Breast epithelium (tissue), 4 donors: Measurements from ENCODE around the gene SCUBE3. TPM values are rescaled to one million over a fixed set of nuclear protein-coding genes. Genes with fewer than 3 reads are reported as not detected.

Experiments used
- DNase-seq, 2 donors: peaks; one replicate each; pipeline ENCODE4 v3.0.0-alpha.2; 2019; ENCODE audit warnings: low spot score in 2 of 2
- H3K27ac ChIP-seq, 2 donors: fragments of 200-600 bp; sonication (generic) in 1 of 2; one replicate each; pipeline ENCODE4 v1.5.1; 2016 to 2019; ENCODE audit warnings: mild to moderate bottlenecking in 1 of 2
- H3K27me3 ChIP-seq, 2 donors: fragments of 200-600 bp; sonication (generic) in 1 of 2; one replicate each; pipeline versions ENCODE4 v1.5.1 to v1.6.0; 2017 to 2019; ENCODE audit warnings: control low read depth in 1 of 2, mild to moderate bottlenecking in 1 of 2
- H3K36me3 ChIP-seq: fragments of 200-600 bp; one replicate; pipeline ENCODE4 v1.5.1; 2019
- H3K4me1 ChIP-seq, 2 donors: fragments of 200-600 bp; sonication (generic); one replicate each; pipeline ENCODE4 v1.5.1; 2016 to 2019; ENCODE audit warnings: control low read depth in 1 of 2
- H3K4me3 ChIP-seq, 3 donors: fragments of 200-600 bp; sonication (generic); 1 replicate in 2 of 3; 2 replicates in 1 of 3; pipeline ENCODE4 v1.5.1; 2016 to 2019; ENCODE audit warnings: mild to moderate bottlenecking in 3 of 3, moderate library complexity in 2 of 3
- H3K9me3 ChIP-seq, 2 donors: fragments of 200-600 bp; sonication (generic) in 1 of 2; one replicate each; pipeline ENCODE4 v1.5.1; 2016 to 2019; ENCODE audit warnings: control low read depth in 1 of 2
- CTCF ChIP-seq, 3 donors: fragments of 450-650 bp; IDR thresholded peaks; one replicate each; pipeline ENCODE4 v1.5.1; 2016 to 2017; ENCODE audit warnings: antibody characterized with exemption in 3 of 3, mild to moderate bottlenecking in 3 of 3, moderate library complexity in 3 of 3
- POLR2A ChIP-seq: fragments of 450-650 bp; IDR thresholded peaks from one replicate; pipeline ENCODE4 v1.6.1; 2016; ENCODE audit warnings: antibody characterized with exemption, mild to moderate bottlenecking, moderate library complexity
- POLR2AphosphoS5 ChIP-seq, 3 donors: sonication (generic); formaldehyde crosslinking; IDR thresholded peaks; one replicate each; pipeline ENCODE4 v1.6.1; 2017; ENCODE audit warnings: antibody characterized with exemption in 3 of 3
- intact Hi-C: fragments of 100-400 bp; cut with DNase I; formaldehyde crosslinking; loops from one replicate; pipeline ENCODE4 v1.15.1; 2023; ENCODE audit warnings: low total_unique reads
- total RNA-seq, 3 donors: library from RNA; depleted of rRNA; stranded (reverse); fragments of >200 nt; gene quantifications; one replicate each; pipeline ENCODE4 v1.1.0, GENCODE V29; 2016

The SCUBE3 gene
- total RNA-seq, 3 donors from 2014 or later, result under 0.01 to 0.33 (median under 0.01) TPM

DNA sequence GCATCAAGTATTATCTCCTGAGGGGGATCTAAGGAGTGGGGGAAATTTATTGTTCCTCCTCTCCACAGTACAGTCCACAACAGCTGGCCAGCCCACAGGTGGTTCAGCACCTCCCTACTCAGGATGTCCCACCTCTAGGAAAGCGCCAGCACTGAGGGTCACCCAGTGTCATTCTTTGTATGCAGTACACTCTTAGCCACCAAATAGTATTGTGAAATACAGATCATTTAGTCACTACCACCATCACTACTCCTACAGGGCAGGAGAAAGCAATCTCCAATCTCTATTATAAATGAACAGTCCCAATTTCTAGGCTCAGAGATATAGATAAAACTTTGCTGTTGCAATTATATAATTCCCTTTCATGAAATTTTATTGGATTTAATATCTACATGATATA, 39.5 kb downstream of the SCUBE3 start:
- no peak overlapping the region for H3K4me3 ChIP-seq
- H3K4me1 ChIP-seq, result no peaks in the 10 kb centered on the region
- H3K27ac ChIP-seq, result no peak overlapping the region
- intact Hi-C loops, result no loop called here
- no peaks in the 10 kb centered on the region for H3K36me3 ChIP-seq
- H3K9me3 ChIP-seq, result no peaks in the 10 kb centered on the region
- no peak for DNase-seq
- TF ChIP-seq POLR2A (no peak), CTCF (IDR thresholded peaks at IDR 0.05) (no peak), POLR2AphosphoS5 (IDR thresholded peaks at IDR 0.05) (no peak)
- H3K27me3 ChIP-seq, result no peaks in the 10 kb centered on the region

- Histone ChIP-seq H3K36me3 (no peaks in the 10 kb centered on the region), H3K27ac (peak overlapping the region in 1 of 2 donors; percentile 99), H3K4me3 (peak overlapping the region; percentile 82 to 95 (median 85)), H3K4me1 (no peaks in the 10 kb centered on the region), H3K27me3 (no peaks in the 10 kb centered on the region), H3K9me3 (no peaks in the 10 kb centered on the region)
- DNase-seq, result no peak
- intact Hi-C loops, result no loop called here
- TF ChIP-seq POLR2AphosphoS5 (IDR thresholded peaks at IDR 0.05) (no peak), CTCF (IDR thresholded peaks at IDR 0.05) (no peak), POLR2A (no peak)
These were observed 44.6 kb downstream of the SCUBE3 start for GRCh38 chr6:35258336-35258735.

GRCh38 chr6:35258858-35259193, 45.1 kb downstream of the SCUBE3 start:
- intact Hi-C loops, result no loop called here
- Histone ChIP-seq H3K9me3 (no peaks in the 10 kb centered on the region), H3K36me3 (no peaks in the 10 kb centered on the region), H3K27me3 (no peaks in the 10 kb centered on the region), H3K4me3 (peak overlapping the region; percentile 82 to 95 (median 85)), H3K4me1 (no peaks in the 10 kb centered on the region), H3K27ac (peak overlapping the region; percentile 99)
- TF ChIP-seq CTCF (IDR thresholded peaks at IDR 0.05) (no peak), POLR2AphosphoS5 (IDR thresholded peaks at IDR 0.05) (no peak), POLR2A (no peak)
- no peak for DNase-seq

GRCh38 chr6:35259194-35259947, 45.6 kb downstream of the SCUBE3 start, which contains the start of gene ZNF76:
ZNF76 (plus strand) TSS chr6:35259735; CDS start chr6:35281152, 21,417 bp downstream.
- Histone ChIP-seq H3K4me3 (peak within 1 kb of the TSS; percentile 82 to 95 (median 85)), H3K36me3 (no peaks in the 10 kb centered on the region), H3K27ac (peak within 1 kb of the TSS; percentile 99), H3K9me3 (no peaks in the 10 kb centered on the region), H3K4me1 (no peaks in the 10 kb centered on the region), H3K27me3 (no peaks in the 10 kb centered on the region)
- DNase-seq, result peak; percentile 96 to 97
- peak; percentile 60 for TF ChIP-seq POLR2A
- TF ChIP-seq CTCF (IDR thresholded peaks at IDR 0.05), result peak; percentile 64 to 78 (median 72)
- peak; percentile 87 to 96 (median 90) for TF ChIP-seq POLR2AphosphoS5 (IDR thresholded peaks at IDR 0.05)
- intact Hi-C loops, result no loop called here

DNA sequence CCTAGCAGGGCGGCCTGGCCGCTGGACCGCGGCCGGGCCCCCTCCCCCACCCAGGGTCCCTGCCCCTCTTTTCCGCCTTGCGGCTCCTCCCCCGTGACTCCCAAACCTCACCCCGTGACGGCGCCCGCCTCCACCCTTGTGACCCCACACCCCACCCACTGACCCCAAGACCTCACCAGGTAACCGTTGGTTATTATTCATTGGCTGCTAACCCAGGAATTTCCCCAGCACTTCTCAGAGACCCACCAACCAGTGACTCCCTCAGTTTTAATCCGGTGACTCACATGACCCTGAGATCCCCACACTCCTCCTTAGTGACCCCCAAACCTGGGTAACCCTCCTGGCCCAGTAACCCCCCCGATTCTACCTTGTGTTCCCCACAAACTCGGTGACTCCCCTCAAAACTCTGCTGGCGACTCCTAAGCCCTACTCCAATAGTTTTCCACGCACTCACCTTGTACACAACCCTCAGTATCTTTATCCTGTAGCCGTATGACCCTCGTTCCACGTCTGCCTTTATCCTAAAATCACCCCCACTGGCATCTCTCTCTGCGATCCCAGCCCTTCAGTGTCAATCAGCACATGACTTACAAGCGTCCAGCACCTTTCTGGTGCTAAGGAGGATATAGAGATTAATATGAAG, 46.3 kb downstream of the SCUBE3 start:
- Histone ChIP-seq H3K9me3 (no peaks in the 10 kb centered on the region), H3K36me3 (no peaks in the 10 kb centered on the region), H3K27ac (peak overlapping the region; percentile 99), H3K4me3 (peak overlapping the region; percentile 82 to 95 (median 85)), H3K4me1 (no peaks in the 10 kb centered on the region), H3K27me3 (no peaks in the 10 kb centered on the region)
- intact Hi-C loops, result no loop called here
- TF ChIP-seq CTCF (IDR thresholded peaks at IDR 0.05), result no peak
- no peak for TF ChIP-seq POLR2A
- no peak for TF ChIP-seq POLR2AphosphoS5 (IDR thresholded peaks at IDR 0.05)
- peak; percentile 59 to 61 for DNase-seq
